ENCODE measurements around the gene GLDN.

The GLDN gene

DNA sequence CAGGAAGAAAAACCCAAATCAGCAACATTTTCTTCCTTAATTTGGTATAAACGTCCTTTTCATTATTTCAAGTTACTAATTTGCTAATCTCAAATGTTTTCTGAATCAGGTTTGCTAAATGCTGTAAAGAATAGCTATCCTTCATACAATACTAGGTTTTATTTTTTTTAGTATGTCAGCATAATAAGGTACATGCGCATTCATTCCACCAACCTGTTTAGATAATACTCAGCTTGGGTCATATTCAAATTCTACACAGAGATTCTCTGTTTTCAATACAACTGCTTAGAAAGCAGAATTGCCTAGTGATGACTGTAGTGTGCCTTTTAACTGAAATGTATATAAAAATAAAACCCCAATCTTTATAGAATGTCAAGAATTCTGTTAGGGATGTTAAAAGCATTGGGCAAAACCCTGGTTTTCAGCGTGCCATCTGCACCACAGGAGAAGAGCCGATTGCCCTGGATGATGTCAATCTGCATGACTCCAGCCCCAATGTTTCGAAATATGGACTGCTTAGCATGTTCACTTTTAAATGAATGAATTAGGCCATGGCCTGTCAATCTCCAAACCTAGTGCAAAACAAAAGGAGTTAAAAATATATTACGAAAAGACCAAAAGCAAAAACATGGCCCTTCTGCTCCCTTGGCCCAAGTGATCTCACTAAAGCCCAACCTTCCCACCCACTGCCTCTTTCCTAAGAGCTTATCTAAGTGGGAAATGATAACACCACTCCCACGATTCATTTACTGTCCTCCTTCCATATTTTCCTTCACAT lies 107.4 kb downstream of the GLDN start:
- Histone ChIP-seq H3K79me2 (ENCODE audit: low read length) (no peaks in the 10 kb centered on the region), H3K27me3 (replicated peaks; ENCODE audit: insufficient read depth, low read length) (peaks cover 9% of the 10 kb centered on the region; the same call in 1 of the 2 replicates), H3K4me3 (ENCODE audit: low read length) (no peak overlapping the region), H3F3A (ENCODE audit: insufficient read depth, low read length) (peaks cover 4% of the 10 kb centered on the region), H2AFZ (ENCODE audit: low read length) (no peak overlapping the region), H3K9me3 (replicated peaks; ENCODE audit: insufficient read depth, low read length) (no peaks in the 10 kb centered on the region), H3K36me3 (replicated peaks; ENCODE audit: insufficient read depth, low read length) (no peaks in the 10 kb centered on the region), H3K9ac (ENCODE audit: low read length) (no peak overlapping the region), H3K27ac (ENCODE audit: low read length) (no peak overlapping the region), H3K4me1 (ENCODE audit: low read length) (peaks cover 18% of the 10 kb centered on the region), H4K20me1 (ENCODE audit: insufficient read depth, low read length) (no peaks in the 10 kb centered on the region), H3K4me2 (ENCODE audit: low read depth, low read length) (no peak overlapping the region), H3K9me2 (replicated peaks; ENCODE audit: insufficient read depth, low read length) (no peaks in the 10 kb centered on the region)
- TF ChIP-seq, protein P1, sequence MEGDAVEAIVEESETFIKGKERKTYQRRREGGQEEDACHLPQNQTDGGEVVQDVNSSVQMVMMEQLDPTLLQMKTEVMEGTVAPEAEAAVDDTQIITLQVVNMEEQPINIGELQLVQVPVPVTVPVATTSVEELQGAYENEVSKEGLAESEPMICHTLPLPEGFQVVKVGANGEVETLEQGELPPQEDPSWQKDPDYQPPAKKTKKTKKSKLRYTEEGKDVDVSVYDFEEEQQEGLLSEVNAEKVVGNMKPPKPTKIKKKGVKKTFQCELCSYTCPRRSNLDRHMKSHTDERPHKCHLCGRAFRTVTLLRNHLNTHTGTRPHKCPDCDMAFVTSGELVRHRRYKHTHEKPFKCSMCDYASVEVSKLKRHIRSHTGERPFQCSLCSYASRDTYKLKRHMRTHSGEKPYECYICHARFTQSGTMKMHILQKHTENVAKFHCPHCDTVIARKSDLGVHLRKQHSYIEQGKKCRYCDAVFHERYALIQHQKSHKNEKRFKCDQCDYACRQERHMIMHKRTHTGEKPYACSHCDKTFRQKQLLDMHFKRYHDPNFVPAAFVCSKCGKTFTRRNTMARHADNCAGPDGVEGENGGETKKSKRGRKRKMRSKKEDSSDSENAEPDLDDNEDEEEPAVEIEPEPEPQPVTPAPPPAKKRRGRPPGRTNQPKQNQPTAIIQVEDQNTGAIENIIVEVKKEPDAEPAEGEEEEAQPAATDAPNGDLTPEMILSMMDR (IDR thresholded peaks at IDR 0.05; ENCODE audit: low read length): no peak
- TF ChIP-seq EZH2 (optimal IDR thresholded peaks at IDR 0.05; ENCODE audit: low read depth, low read length): no peak
- TF ChIP-seq EZH2phosphoT487 (IDR thresholded peaks at IDR 0.05; ENCODE audit: low read length): no peak
- no peak for DNase-seq

DNA sequence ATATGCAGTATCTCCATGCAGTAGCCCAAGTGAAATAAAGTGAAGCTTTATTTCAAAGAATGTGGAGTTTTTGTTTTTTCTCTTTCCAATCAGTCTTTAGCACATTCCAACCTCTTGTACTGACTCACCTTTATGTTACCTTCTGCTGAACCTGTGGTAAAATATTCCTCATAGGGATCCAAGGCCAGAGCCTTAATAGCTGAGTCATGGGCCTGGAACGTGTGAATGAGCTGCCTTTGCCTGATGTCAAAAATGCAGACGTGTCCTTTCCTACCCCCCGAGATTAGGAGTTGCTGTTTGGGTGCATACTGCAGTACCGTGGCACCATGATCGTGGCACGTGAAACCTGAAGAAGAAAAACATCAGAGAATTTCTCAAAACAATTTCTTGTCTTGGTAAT lies 108.5 kb downstream of the GLDN start:
- Histone ChIP-seq H2AFZ (ENCODE audit: low read length) (no peak overlapping the region), H3K79me2 (ENCODE audit: low read length) (no peaks in the 10 kb centered on the region), H3F3A (ENCODE audit: insufficient read depth, low read length) (peaks cover 4% of the 10 kb centered on the region), H3K9me2 (replicated peaks; ENCODE audit: insufficient read depth, low read length) (no peaks in the 10 kb centered on the region), H3K4me1 (ENCODE audit: low read length) (peaks cover 18% of the 10 kb centered on the region), H4K20me1 (ENCODE audit: insufficient read depth, low read length) (no peaks in the 10 kb centered on the region), H3K9me3 (replicated peaks; ENCODE audit: insufficient read depth, low read length) (no peaks in the 10 kb centered on the region), H3K4me3 (ENCODE audit: low read length) (no peak overlapping the region), H3K27me3 (replicated peaks; ENCODE audit: insufficient read depth, low read length) (peaks cover 9% of the 10 kb centered on the region; the same call in 1 of the 2 replicates), H3K27ac (ENCODE audit: low read length) (no peak overlapping the region), H3K4me2 (ENCODE audit: low read depth, low read length) (no peak overlapping the region), H3K36me3 (replicated peaks; ENCODE audit: insufficient read depth, low read length) (no peaks in the 10 kb centered on the region), H3K9ac (ENCODE audit: low read length) (no peak overlapping the region)
- no peak for DNase-seq
- no peak for TF ChIP-seq EZH2phosphoT487 (IDR thresholded peaks at IDR 0.05; ENCODE audit: low read length)
- TF ChIP-seq, protein P1 (IDR thresholded peaks at IDR 0.05; ENCODE audit: low read length): no peak
- no peak for TF ChIP-seq EZH2 (optimal IDR thresholded peaks at IDR 0.05; ENCODE audit: low read depth, low read length)
